GDM1 (cell line): ENCODE measurements around the gene TNIK.

Experiments
- DNase-seq: peaks from one replicate; lab custom pipeline; 2025; lab: John Stamatoyannopoulos, UW

Gene TNIK

DNA sequence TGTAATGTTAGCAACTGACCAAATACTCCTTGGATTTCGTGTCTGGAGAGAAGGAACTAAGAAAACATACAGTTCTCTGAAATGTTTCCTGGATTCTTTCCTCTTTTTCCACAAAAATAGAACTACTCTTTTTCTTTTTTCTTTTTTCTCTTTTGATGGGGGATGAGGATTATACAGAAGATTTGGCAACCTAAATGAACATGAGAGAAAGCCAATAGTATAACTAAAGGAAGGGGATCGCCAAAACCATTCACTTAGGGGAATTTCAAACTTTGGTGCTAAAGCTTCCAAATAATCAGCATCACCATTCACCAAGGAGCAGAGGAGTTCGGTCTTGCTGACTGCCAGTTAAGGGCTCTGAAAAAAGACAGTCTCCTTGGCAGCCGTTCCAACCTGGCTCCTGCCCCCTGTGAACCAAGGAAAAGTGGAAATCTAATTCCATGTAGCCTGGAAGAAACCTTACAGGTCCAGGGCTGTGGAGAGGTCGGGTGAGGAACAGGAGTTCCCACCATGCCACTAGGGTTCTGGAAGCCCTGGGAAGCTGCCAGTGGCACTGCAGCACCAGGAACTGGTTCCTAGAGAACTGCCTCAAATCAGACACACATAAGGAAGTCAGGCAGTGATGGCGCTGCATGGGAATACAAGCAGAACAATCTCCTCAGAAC is 176.9 kb downstream of the TNIK start:
- DNase-seq = no peak

DNA sequence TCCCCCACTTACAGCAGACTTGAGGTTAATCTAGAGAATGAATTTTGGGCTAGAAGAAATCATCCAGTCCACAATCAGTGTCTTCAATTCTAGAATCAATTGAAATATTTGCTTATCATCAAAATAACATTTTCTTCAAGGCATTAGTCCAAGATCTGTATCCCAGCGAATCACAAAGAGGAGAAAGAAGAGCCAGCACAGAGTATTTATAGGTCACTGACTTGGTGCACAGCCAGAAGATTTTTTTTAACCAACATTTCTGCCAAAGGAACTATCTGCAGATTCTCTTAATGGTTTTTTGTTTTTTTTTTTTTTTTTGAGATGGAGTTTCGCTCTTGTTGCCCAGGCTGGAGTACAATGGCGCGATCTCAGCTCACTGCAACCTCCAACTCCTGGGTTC is 178.2 kb downstream of the TNIK start:
- DNase-seq = no peak

DNA sequence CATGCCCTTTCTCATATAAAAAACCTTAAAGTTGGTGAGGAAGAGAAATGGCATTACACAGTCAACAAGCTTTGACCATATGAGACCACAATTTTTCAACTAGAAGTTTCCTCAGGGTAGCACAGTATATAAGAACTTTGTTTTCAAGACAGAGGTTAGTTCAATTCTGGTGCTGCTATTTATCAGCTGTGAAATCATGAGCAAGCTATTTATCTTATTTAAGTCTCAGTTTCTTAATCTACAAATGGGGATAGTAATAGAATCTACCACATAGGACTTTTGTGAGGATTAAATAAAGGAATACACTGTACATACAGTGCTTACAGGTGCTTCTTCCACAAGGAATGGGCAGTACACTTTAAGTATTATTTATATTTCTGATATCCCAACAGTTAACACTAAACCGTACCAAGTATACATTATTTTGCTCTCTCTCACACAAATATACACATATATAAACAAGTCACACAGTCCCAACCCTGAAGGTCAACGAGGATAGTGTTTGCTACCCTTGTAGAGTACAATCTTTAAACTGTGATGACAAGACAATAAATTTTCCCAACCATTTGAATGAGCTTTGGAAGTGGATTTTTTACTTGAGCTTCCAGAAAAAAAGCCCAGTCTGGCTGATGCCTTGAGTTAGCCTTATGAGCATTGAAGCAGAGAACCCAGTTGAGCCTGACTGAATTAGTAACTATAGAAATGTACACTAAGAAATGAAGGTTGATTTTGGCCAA is 178.8 kb downstream of the TNIK start:
- no peak for DNase-seq

DNA sequence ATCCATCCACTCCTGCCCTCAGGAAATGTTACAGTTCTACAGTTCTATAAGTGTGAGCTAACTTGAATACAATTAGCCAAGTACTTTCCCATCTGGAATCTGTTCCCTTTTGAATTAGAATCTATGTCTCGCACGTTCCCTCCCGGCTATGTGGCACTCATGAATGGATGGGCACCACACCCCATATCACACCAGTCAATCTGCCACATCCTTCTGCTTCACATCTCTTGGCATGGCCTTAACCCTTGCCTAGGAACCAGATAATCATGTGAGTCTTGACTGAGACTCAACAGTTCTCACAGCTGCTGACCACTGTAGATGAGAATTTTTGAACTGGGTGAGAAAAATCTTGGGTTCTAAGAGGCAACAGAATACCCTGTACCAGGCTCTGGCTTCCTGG is 180.2 kb downstream of the TNIK start:
- DNase-seq = no peak

DNA sequence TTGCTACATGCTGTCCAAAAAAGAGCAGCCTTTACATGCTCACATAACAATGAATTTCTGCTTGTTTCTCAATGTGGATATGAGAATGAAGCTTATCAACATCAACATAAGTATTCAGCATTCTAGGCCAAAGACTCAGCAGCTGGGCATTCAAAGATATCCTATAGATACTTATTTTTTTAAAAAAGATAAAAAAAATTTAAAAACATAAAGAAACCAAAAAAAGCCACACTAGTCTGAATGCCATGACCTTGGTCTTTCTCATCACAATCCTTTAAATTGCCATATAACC is 182.0 kb downstream of the TNIK start:
- no peak for DNase-seq

DNA sequence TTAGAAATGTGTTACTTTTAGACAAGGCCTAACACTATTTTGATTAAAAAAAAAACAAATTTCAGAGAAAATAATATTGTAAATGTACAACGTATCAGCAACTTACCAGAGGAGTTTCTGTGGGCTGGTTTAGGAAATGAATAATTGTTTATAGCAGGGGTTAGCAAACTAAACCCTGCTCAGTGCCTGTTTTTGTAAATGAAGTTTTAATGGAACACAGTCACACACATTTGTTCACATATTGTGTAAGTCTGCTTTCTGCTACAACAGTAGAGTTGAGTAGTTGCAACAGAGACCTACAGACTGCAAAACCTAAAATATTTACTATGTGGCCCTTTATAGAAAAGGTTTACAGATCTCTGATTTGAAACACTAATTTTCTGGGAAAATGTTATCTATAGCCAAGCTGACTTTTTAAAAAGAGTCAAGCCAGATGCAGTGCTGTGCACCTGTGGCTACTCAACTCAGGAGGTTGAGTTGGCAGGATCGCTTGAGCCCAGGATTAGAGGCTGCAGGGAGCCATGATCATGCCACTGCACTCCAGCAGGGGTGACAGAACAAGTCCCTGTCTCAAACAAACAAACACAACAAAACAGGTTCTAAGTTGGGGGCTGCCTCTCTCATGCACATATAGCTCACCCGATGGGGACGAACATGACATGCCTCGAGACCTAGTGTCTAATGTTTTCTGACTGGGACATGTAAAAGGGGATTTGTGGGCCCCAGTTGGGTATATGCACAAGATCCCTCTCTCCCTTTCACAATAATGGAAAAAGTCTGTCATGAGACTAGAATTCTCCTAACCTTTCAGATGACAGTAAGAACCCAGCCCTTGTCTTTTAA is 182.5 kb downstream of the TNIK start:
- DNase-seq = no peak

DNA sequence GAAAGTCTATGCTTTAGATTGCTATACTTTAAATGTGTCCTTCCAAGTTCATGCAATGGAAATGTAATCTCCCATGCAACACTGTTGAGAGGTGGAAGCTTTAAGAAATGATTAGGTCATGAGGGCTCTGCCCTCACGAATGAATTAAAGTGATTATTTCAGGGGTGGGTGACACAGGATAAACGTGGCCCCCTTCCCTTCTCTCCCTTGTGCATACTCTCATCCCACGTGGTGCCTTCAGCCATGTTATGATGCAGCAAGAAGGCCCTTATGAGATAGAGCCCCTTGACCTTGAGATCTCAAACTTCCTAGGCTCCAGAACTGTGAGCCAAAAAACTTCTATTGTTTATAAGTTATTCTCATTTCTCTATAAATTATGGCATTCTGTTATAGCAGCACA is 183.3 kb downstream of the TNIK start:
- DNase-seq = no peak

DNA sequence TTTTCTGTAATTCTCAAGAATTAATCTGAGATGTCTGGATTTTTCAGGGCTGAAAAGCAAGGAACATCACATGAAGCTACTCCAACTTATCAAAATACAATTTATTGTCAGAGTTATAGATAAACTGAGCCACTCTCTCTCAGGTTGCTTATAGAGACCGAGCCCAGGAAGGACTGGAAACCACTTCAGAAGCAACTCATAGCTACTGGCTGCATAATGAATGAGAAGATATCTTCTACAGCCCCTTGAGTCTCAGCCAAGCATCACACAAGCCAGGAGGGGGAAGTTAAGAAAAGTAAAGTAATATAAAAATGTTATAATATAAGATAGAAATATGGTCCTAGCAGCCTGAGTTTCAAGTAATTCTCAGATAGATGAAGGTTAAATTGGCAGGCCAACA is 186.0 kb downstream of the TNIK start:
- no peak for DNase-seq

DNA sequence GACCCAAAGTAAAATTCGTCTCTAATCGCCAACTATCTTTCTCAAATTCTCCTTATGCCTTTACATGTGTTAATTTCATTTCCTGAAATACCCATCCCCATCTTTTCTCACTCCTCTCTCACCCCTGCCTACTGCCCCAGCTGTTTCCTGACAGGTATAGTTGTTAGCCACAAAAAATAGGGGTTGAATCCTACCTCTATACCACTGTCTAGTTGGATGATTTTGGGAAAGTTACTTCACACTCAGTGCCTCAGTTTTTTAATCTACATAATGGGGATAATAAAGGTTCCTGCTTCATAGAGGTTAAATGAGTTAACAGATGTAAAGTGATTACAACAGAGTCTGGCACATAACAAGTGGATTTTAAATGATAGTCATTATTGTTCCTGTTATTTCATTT is 189.7 kb downstream of the TNIK start:
- DNase-seq = no peak

DNA sequence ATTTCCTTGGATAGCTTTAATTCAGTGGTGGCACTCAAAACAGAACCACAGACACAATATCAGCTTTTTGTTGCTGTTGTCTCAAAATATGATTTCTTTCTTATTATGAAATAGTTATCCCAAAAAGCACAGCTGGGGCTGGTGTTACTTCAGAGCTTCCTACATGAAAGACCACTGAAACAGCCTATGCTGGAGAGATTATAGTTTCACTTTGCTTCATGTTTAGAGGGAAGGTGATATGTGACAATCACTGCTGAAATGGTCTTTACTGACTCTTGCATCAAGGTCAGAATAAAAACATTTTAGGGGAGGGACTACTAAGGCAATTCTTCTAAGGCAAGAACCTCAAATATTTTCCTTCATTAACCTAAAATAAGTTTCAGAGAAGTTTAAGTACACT is 190.7 kb downstream of the TNIK start:
- DNase-seq = no peak

DNA sequence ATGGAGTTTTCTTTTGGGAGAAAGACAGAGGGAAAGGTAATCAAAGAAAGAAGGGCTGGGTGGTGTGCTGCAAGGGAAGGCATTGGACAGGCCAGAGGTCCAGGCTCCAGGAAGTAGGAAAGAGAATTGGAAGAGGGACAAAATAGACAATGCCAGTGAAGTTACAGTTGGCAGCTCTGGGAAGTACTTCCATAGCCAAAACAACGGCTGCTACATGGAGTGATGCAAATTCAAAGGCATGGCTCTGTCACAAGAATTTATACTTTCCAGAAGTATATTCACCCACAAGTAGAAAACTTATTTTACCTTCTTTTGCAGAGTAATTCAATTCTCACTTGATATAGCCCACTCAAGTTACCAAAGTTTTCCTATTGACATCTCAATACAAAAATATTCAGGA is 191.5 kb downstream of the TNIK start:
- DNase-seq = no peak

DNA sequence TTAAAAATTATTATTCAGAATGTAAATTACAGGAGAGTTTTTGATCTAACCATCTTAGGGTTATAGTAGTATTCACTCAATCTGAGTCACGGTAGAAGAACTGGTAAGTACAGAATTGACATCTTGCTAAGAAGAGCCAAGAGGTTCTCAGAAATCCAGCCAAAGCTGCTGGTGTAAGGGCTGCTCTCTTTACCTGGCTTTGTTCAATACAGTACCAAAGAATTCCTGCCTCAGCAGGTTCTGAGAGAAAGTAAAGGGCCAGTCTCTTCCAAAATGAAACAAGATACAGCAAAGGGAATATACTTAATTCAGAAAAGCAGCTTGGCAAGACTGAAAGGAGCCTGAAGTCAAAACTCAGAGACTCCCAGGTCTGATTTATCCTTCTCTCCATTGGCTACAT is 193.1 kb downstream of the TNIK start:
- DNase-seq = no peak

DNA sequence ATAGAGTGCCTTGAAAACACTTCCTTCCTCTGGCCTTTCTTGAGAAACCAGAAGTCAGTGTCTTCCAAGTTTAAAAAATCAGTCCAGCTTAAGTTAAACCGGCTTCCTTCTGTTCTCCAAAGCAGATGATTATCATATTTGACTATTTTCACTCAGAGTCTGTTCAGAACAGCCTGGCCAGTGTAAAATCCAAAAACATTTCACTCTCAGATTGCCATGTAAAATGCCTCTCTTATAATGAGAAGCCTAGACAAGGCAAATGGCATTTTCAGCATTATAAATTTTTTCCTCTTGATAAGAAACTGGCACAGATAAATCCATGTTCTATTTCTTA is 193.5 kb downstream of the TNIK start:
- DNase-seq = no peak

DNA sequence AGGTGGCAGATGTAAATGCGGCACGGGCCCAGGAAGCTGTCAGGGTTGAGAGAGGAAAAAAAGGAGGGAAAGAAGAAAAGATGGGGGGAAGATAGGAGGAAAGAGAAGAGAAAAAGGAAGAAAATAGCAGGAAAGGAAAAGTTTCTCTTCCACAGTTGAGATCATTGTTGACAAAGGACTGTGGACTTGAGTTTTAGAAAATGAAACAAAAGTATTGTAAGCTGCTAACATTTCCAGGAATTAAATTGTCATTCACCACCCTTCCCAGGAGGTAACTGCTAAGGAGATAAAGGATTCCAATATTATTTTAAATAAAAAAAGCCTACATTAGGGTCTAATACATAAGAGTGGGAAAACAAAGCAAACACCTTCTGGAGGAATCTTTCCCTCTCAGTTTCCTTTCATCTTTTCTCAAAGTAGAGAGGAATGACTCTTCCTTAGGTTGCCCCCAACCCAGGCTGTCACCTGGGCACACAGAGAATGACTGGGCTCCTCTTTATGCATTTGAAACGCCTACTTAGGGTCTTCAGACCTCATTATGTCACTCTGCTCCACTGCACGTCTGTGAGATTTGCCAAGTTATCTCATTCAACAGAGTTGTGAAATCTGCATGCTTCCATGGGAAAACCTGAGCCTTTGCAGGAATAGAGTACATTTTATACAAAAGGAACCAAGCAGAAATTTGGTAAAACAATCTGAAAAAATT is 194.0 kb downstream of the TNIK start:
- no peak for DNase-seq

DNA sequence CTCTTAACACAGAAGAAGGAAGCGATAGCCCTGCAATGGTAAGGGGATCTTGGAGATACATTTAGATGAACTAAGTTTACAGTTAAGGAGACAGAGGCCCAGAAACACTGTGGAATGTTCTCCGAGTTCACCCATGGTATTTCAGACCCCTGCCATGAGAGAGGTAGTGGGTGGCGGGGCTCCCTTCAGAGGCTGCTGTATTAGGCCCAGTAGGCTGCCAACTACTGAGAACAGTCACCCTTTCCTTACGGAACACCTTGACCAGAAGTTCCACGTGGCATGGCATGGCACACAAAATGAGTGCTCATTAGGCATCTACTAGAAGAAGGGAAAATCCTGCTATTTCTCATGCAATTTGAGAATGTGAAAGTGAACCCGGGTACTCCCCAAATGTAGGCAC is 195.4 kb downstream of the TNIK start:
- DNase-seq = no peak

DNA sequence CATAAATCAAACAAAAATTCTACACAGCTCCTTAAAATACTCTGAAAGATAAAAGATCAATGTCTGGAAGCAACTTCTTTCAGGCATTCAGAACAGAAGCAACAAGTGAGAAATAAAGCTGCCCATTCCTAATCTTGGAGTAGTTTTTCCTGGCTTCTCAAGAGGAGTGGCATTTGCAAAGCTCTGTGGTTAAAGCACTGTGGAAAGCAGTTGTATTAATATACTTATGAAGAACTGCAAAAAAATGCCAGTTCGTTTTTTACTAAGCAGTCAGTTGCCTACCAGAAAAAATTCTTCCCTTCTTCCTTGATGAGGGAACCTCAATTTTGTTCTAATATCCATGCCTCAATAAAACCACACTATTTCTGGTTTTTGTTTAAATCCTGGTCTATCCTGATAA is 197.8 kb downstream of the TNIK start:
- no peak for DNase-seq

DNA sequence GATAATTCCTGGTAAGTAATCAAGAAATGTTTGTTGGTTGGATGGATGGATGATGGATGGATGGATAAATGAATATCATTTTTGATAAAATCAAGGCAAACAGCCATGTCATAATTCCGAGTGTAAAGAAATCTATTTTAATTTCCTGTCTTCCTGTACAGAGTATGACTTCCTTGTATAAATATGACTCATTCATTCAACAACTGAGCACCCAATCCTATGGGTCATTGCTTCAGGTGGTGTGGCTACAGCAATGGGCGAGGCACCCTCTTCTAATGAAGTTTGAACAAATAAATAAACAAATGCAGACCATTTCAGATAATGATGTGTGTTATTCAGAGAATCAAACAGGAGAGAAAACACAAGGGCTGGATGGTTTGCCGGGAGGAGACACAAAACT is 198.7 kb downstream of the TNIK start:
- DNase-seq = no peak

DNA sequence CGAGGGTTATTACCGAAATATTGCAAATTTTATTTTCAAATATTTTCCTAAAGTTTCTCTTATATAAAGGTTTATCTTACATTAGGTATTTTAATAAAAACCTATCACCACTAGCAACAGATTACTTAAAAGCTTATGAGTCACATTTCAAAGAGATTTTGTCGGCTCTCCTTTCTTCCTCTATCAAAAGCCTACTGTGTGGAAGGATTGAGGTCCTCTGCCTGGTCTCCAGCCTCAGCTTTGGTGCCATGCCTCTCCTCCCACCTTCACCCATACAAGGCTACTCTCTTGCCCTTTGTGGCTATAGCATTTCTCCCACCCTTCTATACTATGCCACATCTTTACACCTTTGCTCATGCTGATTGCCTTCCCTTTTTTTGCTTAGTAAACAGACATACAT is 199.3 kb downstream of the TNIK start:
- DNase-seq = no peak

DNA sequence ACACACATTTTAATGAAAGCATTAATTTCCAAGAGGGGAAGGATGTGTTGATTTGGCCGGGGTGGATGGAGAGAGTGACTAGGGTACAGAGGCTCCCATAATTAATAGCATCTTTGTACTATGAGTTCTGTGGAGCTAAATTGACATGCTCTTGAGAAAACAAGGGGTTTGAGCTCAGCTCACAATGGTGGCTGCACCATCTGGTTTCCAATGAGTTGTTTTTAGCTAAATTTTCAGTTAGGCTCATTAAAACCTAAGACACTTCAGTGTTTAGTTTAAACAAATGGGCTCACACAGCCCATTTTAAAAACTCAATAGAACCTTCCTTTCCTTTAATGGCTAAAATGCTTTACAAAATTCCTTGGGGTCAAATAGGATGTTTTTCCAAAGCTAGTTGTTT is 199.7 kb downstream of the TNIK start:
- no peak for DNase-seq

DNA sequence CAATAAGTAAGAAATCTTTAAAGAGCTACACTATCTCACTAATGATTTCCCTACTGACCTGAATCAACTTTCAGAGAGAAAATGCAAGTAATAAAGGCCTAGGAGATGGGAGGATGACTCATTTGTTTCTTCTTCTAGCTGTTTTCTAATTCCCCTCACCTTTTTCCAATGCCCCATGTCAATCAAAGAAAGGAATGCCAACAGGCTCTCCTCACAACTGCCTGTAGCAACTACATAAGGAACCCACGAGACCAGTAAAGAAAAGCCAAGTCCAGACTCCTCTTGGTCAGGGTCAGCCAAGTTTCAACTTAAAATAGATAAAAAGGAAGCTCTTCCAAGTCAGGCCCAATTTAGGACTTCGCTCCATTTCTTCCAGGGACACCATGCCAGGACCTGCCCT is 201.9 kb downstream of the TNIK start:
- DNase-seq = no peak

DNA sequence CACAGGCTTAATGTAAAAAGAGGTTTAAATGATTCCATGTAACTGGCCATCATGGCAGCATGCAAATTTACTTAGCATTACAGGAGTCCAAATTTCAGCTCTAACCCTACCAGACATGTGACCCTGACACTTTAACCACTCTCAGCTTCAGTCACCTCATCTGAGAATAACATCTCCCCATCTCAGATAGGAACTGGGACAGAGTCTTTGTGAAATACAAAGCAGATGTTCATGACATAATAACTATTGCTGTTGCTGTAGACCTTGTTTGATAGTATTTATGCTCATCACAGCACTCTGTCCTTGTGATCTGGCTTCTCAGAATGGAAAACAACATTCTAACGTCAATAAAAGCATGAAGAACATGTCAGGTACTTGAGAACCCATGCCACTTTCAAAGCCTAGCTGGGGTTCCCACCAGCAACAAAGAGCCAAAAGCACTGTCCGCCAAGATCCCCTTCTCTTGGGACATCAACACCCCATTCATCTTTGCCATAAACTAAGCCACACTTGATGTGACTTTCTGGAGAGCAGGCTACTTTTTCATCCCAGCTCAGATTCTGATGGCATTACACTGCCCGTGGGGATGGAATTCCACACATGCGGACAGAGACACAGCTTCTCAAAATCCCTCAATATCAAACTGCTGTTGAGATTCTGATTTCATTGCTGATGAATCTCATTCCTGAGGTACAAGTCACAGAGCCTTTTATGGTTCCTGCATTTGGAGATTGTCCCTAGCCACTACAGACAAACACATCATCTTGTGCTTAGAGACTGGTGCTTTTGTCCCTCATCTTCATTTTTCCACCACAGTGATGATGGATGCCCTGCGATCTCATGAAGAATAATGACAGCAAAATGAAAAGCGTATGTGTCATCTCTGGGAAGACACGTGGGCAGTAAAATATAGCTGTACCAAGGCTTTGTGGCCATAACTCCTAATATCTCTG is 202.7 kb downstream of the TNIK start:
- no peak for DNase-seq
